ENCODE results near the gene ACTR5.

The ACTR5 gene

DNA sequence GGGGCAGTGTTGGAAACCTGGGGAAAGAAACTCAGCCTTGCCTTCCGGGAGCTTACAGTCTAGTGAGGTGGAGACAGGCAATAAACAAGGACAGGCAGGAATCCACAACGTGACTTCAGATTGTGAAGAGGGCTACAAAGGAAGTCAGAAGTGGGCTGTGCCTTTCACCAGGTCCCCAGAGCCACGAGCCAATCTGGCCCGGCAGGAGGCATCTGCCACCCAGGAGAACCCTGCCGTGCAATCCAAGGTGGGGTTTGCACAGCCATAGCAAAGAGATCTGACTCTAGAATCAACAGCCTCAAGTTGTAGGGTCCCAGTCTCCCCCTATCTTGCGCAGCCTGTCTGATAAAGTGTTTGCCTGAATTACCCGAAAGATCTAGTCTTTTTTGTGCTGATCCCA, 18.5 kb upstream of the ACTR5 start:
- DNase-seq, result no peak

DNA sequence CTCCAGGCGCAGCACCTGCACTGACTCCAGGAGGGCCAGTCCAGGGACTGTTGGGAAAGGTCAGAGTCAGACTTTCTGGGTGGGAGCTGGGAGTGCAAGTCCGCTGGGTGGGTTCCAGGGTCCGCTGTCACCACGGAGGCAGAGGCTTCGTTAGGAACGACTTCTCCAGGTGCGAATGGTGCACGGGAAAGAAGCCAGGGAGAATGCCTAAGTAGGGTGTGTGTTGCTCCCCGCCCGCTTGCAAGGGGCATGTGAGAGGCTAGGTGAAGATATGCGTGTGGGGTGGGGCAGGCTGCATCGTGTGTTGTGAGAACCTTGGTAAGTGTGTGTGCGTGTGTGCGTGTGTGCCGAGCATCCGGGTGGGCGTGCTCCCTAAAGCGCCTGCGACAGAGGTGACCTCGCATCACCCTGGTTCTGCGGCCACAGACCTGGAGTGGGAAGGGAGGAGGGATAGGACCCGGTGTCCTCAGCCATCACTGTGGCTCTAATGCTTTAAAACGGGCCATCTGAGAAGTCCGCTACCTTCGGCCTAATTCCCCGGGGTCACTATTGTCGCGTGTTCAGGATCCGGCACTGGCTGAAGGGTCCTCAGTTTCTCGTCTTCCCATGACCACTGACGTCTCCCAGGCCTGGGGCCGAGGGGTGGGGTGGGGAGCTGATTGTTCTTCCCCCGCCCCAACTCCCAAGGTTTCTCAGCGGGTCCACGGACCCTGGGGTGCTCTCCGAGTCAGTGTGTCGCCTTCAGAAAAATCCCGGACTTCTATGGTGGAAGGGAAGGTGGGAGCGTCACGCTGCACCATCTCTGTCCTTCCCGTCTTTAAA, 17.9 kb upstream of the ACTR5 start:
- no peak for DNase-seq

DNA sequence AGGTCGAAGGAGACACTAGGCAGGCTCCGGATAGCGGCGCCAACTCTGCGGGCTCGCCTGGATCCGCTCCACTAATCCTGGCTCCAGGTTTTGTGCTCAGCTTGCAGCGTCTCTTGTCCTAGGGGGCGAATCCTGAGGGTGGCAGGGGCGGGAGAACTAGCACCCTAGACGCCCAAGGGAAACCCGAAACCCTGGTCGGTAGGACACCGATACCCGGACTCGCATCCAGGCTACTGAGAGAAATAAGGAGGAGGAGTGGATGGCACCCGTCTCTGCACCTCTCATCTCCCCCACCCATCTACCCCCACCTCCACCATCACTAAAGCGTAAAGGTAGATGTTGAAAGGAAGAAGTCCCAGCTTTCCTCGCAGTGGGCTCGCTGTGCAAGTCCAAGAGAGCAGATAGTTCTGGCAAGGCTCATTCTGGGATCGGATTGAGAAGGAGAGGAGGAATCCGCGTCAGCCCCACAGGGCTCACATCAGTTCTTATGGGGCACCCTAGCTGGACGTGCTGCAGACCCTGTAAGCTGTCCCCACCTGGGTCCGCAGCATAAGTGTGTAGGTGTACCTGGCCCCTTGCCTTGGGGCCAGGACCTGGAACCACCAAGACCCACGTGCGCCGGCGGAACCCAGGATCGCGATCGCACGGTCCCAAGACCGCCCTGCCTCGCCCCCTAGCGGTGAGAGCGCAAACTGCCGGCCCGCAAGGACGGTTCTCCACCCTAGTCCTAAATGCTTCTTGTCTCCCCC, 17.1 kb upstream of the ACTR5 start:
- DNase-seq, result peak; percentile 83

DNA sequence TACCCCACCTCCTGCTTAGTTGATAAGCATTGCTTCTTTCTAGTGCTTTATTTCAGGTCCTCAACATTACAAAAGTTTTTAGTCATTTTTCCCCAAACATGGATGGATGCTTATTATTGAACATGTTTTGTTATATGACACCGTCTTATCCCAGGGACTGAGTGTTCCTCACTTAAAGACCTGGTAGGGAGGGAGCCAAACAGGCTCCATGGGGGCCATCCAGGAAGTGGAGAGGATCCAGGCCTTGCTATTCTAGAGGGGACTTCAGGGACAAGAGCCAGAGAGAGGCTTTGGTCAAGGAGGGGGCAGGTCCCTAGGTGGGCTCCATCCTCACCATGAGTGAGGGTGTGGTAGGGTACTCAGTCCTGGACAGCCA, 16.5 kb upstream of the ACTR5 start:
- DNase-seq, result no peak

DNA sequence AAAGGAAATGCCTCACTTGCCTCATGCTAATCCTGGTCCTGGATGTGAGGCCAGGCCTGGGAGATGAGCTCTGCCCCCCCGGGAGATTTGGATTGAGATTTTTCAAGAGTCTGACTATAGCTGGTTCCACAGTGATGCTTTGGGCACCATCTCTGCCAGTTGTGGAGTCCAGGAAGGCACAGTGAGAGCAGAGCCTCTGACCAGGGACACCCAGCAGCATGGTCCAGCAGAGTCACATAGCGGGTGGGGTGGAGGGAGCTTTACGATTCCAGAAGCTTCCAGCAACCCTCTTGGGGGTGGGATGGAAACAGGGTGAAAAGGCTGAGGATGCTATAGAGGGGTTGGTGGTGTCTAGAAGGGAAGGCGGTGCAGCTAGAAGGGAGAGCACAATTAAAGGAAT, 15.3 kb upstream of the ACTR5 start:
- DNase-seq, result no peak

DNA sequence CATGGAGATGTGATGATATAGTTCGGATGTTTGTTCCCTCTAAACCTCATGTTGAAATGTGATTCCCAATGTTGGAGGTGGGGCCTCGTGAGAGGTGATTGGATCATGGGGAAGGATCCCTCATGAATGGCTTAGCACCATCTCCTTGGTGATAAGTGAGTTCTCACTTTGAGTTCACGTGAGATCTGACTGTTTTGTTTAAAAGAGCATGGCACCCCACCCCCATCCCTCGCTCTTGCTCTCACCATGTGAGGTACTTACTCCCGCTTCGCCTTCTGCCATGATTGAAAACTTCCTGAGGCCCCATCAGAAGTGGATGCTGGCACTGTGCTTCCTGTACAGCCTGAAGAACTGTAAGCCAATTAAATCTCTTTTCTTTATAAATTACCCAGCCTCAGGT, 13.1 kb upstream of the ACTR5 start:
- no peak for DNase-seq

DNA sequence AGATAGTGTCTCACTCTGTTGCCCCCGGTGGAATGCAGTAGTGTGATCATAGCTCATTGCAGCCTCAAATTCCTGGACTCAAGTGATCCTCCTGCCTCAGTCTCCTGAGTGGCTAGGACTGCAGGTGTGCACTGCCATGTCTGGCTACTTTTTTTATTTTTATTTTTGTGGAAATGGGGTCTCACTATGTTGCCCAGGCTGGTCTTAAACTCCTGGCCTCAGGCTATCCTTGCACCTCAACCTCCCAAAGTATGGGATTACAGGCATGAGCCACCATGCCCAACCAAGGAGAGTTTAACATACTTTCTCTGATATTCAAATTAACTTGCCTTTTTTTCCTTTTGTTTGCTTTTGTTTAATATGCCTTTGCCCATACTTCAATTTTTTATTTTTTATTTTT, 10.4 kb upstream of the ACTR5 start:
- DNase-seq, result no peak

DNA sequence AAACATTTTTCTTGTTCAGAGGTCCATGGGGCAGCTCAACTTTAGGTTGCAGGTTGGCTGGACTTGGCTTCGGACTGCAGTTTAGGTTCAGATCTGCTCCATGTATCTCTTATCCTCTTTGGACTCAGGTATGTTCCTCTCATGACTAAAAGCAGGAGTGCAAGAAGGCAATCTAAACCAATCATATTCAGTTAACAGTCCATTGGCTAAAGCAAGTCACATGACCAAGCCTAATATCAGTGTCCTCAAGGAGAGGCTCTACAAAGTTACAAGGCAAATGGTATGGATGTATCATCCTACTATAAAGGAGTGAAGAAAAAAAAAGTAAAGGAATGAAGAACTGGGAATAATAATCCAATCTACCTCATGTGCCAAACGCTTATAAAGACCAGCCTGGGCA, 2.5 kb upstream of the ACTR5 start:
- no peak for DNase-seq

DNA sequence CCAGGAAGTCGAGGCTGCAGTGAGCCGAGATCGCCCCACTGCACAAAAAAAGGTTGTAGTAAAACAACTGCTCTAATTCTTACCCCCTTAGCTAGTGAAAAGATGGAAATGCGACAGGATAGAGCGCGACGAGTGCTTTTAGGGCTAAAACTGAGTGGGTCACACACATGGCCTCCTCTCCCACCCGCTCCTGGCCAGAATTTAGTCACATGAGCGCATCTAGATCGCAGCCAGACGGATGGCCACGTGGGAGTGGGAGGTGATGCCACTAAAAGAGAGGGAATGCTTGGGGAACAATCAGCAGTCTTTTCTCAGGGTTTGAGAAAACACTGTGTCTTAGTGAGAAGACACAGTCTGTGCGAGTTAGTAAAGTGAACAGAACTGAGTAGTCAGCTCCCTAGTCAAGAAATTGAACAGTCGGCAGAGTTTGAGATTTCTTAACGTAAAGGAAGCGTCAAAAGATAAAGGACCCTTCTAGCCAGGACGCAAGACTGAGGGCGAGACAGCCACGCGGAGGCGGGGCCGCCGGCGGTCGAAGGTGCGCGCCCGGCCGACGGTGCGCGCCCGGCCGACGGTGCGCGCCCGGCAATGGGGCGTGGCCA, 664 bp upstream of the ACTR5 start:
- DNase-seq, result no peak

DNA sequence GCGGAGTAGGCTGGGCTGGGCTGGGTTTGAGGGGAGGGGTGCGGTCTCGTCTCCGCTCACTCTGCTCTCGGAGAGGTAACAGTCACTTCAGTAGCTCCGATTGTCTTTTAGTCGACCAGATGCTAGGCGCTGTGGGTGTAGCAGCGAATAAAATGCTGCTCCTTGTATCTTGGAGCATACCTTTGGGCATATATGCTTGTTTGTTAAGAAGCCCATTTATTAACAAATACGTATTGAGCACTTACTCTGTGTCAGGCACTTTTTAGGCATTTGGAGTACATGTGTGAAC, 545 bp downstream of the ACTR5 start:
- DNase-seq, result peak; percentile 65

DNA sequence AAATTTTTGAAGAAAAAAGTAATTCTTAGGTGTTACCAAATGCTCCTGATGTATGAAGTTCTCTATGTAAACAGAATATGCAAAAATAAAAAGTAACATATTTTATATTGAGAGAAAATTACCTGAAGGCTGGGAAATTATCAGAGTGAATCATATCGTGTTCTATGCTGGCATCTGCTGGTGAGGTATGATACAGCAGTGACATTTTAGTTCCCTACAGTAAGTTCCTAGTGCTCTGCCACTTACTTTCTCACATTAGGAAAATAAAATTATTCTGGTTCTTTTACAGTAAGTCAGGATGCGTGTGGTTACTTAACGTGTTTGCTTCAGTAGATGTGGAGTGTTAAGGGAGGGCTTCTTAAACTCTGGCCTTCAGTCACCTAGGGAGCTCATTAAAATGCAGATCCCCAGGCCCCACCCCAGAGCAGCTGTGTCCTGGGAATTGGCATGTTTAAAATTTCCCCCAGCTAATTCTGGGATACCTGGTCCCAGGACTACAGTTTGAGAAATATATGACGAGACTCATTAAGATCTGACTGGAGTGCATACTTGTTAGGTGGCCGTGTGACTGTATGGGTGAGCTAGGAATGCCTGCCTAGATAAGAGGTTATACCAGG, 3.2 kb downstream of the ACTR5 start:
- DNase-seq, result peak; percentile 32

DNA sequence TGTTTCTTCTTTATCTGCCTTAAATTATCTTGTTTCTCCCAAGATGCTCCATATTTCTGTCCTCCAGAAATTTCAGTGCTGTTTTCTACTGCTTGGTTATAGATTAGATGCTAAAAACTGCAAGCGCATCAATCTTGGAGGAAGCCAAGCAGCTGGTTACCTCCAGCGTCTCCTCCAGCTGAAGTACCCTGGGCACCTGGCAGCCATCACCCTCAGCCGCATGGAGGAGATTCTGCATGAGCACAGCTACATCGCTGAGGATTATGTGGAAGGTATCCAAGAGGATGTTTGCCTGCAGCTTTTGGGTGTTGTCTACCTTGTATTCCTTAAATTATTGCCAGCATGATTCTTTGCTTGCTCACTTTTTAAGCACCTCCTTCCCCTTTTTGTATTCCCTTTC, 3.8 kb downstream of the ACTR5 start:
- no peak for DNase-seq

DNA sequence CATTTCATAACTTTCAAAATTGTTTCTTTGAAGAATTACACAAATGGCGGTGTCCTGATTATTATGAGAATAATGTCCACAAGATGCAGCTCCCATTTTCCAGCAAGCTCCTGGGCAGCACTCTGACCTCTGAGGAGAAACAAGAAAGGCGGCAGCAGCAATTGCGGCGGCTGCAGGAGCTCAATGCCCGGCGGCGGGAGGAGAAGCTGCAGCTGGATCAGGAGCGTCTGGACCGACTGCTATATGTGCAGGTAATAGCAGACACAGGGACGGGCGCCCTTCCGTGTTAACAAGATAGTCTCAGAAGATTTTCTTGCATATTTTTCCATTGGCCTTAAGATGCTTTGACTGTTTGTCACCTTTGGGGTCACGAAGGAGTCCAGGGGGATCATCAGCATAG, 6.7 kb downstream of the ACTR5 start:
- no peak for DNase-seq

DNA sequence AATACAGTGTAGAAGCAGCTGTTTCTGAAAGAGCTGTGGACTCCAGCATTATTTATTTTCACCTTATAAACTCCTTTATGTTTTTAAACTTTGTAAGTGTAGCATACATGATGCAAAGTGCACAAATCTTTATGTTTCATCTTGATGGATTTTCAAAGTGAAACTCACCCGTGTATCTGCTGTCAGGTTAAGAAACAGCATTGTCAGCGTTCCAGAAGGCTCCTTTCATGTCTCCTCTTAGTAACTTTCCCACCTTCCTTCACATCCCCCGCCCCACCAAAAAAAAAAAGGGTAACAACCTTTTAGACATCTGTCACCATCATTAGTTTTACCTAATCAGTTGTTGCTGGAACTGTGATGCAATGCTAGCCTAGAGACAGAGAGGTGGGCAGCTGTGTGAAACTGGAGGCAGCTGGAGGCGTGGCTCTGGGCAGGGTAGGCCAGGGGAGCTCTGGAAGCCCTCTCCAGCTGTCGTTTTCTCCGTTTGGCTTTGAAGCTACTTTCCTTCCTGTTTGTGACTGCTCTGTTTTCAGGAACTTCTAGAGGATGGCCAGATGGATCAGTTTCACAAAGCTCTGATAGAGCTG, 7.2 kb downstream of the ACTR5 start:
- no peak for DNase-seq

DNA sequence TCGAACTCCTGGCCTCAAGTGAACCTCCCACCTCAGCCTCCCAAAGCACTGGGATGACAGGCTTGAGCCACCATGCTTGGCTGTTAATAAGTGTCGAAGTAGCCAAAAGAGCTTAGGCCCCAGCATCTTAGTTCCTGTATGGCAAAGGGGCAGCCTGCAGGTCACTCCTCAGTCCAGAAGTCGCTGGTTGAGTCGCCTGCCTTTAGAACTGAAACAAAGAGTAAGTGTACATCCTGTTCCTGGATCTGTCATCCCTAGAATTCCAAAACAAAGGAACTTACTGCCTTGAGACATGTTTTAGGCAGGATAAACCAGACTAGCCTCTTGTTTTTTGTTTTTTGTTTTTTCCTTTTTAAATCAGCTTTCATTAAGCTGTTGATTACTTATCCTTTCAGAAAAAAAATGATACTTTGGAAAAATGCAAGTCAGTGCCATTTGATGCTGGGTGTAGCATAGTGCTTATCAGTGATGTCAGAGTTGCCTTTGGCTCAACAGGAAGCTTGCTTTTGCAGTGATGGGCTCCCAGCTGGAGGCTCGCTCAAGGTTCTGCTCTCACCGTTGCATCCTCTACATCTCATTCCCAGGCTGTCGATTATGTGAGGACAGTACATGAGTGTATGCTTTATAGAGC, 9.0 kb downstream of the ACTR5 start:
- DNase-seq, result no peak

DNA sequence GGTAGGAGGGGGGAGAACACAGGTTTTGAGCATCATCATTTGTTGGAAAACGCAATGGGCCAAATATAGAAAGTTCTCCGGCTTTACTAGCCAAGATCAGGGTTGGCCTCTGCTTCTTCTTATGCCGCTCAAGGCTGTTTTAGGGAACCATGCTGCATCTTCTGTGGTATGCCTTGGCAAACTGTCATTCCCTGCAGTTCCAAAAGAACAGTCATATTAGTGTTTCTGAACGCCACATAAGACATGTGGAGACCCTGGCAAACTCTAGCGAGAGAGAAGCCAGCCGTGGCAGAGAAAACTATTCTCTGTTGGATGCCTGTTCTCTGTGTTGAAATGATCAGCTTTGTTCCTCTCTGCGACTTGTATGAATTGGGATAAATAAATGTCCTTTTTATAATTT, 10.8 kb downstream of the ACTR5 start:
- no peak for DNase-seq

DNA sequence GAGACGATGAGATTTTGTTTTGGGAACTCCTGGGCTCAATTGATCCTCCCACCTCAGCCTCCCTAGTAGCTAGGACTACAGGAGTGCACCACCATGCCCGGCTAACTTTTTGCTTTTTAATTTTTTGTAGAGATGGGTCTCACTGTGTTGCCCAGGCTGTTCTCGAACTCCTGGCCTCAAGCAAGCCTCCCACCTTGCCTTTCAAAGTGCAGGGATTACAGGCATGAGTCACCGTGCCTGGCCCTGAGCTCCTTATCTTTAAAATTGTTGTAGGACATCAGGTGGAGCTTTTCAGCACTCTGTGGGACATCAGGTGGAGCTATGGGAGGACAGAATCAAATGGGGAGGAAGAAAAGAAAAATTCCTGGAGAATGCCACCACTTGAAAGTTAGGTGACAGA, 12.7 kb downstream of the ACTR5 start:
- DNase-seq, result no peak

DNA sequence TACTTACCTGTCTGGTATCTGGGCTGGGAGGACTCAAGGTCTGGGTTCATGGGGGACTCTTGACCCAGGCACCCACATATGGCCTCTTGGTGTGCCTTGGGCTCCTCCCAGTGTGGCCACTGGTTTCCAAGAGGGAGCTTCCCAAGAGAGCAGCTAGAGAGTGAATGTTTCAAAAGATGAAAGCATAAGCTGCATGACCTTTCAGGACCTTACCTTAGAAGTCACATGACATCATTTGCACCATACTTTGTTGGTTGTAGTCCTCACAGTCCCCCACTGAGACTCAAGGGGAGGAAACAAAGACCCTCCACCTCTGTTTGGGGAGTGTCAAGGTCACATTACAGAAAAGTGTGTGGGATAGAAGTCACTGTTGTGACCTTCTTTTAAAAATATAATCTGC, 13.9 kb downstream of the ACTR5 start:
- DNase-seq, result no peak

DNA sequence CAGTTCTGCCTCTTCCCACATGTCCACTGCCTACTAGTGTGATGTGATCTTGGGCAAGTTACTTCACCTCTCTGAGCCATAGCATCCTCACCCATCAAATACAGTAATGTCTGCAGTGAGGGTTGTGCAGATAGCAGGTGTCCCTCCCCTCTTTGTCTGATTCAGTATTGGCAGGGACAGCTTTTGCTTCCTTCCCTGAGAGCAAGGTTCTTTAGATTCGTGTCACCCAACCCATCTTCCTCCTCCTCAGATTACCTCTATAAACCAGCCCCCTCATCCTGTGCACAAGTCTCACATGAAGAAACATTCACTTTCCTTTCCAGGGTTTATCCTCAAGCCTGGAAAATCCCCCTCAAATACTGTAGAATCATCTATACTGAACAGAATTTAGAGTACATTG, 15.4 kb downstream of the ACTR5 start:
- DNase-seq, result no peak

DNA sequence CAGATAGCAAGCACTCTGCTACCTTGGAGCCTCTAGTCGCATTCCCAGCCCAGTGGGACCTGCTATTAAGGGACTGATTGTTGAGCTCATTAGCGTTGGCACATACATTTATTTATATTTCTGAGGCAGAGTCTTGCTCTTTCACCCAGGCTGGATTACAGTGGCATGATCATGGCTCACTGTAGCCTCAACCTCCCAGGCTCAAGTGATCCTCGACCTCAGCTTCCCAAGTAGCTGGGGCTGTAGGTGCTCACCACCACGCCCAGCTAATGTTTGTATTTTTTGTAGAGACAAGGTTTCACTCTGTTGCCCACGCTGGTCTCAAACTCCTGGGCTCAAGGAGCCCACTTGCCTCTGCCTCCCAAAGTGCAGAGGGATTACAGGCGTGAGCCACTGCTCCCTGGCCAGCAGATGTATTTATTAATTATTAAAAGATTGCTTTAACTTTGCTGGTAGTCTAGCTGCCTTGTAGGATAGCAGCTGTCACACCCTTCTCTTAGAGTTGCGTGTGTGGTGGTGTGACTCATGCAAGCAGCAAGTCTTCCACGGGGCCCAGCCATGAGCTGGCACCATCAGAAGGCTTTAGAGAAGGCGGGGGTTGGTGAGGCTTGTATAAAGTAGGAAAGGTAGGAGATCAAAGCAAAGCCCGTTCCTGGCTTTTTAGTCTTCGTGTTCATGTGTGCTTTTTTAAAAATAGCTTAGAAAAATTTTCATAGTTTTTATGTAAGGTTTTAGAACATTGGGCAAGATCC, 16.5 kb downstream of the ACTR5 start:
- DNase-seq, result peak; percentile 74

DNA sequence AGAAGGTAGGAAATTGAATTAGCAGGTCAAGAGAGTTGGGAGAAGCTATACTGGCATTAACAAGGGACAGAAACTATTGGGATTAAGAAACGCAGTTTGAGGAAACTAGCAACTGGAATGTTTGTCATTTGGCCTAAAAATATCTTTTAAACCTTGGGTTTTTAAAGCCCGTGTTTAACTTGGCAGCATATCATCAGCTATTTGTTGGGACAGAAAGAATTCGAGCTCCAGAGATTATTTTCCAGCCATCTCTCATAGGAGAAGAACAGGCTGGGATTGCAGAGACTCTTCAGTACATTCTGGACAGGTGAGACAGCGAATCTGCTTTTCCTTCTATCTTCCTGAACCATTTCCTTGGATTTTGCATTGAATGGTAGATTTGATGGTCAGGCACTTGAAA, 17.8 kb downstream of the ACTR5 start:
- DNase-seq, result no peak
